C4-2B (cell line): Measurements from ENCODE around the gene SLIT2.

Experiments
- H3K27ac ChIP-seq: fragments of 450-650 bp; 2 replicates; pipeline ENCODE4 v1.5.1; 2017
- ZFX ChIP-seq: fragments of 450-650 bp; IDR thresholded peaks from 2 replicates; pipeline ENCODE4 v1.6.1; 2017
- TF ChIP-seq, protein P1 (sequence below): fragments of 450-650 bp; conservative IDR thresholded peaks from 2 replicates; pipeline ENCODE4 v1.5.1; 2017; ENCODE audit warnings: mild to moderate bottlenecking

SLIT2 gene, protein sequence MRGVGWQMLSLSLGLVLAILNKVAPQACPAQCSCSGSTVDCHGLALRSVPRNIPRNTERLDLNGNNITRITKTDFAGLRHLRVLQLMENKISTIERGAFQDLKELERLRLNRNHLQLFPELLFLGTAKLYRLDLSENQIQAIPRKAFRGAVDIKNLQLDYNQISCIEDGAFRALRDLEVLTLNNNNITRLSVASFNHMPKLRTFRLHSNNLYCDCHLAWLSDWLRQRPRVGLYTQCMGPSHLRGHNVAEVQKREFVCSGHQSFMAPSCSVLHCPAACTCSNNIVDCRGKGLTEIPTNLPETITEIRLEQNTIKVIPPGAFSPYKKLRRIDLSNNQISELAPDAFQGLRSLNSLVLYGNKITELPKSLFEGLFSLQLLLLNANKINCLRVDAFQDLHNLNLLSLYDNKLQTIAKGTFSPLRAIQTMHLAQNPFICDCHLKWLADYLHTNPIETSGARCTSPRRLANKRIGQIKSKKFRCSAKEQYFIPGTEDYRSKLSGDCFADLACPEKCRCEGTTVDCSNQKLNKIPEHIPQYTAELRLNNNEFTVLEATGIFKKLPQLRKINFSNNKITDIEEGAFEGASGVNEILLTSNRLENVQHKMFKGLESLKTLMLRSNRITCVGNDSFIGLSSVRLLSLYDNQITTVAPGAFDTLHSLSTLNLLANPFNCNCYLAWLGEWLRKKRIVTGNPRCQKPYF (N-terminal part only)

GRCh38 chr4:20251796-20252655 is at the start of gene SLIT2:
TSS of gene SLIT2 (plus strand) at chr4:20251905. CDS start at chr4:20253816, 1,911 bp downstream.
- TF ChIP-seq, protein P1, sequence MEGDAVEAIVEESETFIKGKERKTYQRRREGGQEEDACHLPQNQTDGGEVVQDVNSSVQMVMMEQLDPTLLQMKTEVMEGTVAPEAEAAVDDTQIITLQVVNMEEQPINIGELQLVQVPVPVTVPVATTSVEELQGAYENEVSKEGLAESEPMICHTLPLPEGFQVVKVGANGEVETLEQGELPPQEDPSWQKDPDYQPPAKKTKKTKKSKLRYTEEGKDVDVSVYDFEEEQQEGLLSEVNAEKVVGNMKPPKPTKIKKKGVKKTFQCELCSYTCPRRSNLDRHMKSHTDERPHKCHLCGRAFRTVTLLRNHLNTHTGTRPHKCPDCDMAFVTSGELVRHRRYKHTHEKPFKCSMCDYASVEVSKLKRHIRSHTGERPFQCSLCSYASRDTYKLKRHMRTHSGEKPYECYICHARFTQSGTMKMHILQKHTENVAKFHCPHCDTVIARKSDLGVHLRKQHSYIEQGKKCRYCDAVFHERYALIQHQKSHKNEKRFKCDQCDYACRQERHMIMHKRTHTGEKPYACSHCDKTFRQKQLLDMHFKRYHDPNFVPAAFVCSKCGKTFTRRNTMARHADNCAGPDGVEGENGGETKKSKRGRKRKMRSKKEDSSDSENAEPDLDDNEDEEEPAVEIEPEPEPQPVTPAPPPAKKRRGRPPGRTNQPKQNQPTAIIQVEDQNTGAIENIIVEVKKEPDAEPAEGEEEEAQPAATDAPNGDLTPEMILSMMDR, result no peak
- TF ChIP-seq ZFX, result no peak
- no peak within 1 kb of the TSS; the same call in 1 of the 2 replicates for H3K27ac ChIP-seq

GRCh38 chr4:20203508-20203907 is 48.2 kb upstream of the SLIT2 start:
- no peak overlapping the region for H3K27ac ChIP-seq
- TF ChIP-seq, protein P1, result no peak
- no peak for TF ChIP-seq ZFX

- TF ChIP-seq, protein P1, result no peak
- no peak for TF ChIP-seq ZFX
- no peak overlapping the region for H3K27ac ChIP-seq
Measured at GRCh38 chr4:20217521-20217920, 34.2 kb upstream of the SLIT2 start.

- H3K27ac ChIP-seq, result no peak overlapping the region
- TF ChIP-seq, protein P1, result no peak
- TF ChIP-seq ZFX, result no peak
Measured at GRCh38 chr4:20217951-20218350, 33.8 kb upstream of the SLIT2 start.

- H3K27ac ChIP-seq, result no peak overlapping the region
- no peak for TF ChIP-seq ZFX
- TF ChIP-seq, protein P1, result no peak
Measured at GRCh38 chr4:20219521-20219920, 32.2 kb upstream of the SLIT2 start.

- no peak for TF ChIP-seq ZFX
- TF ChIP-seq, protein P1, result no peak
- H3K27ac ChIP-seq, result no peak overlapping the region
Measured at GRCh38 chr4:20237894-20238537, 13.7 kb upstream of the SLIT2 start.
